ENCODE measurements around the gene KMT5C.

Gene KMT5C

DNA sequence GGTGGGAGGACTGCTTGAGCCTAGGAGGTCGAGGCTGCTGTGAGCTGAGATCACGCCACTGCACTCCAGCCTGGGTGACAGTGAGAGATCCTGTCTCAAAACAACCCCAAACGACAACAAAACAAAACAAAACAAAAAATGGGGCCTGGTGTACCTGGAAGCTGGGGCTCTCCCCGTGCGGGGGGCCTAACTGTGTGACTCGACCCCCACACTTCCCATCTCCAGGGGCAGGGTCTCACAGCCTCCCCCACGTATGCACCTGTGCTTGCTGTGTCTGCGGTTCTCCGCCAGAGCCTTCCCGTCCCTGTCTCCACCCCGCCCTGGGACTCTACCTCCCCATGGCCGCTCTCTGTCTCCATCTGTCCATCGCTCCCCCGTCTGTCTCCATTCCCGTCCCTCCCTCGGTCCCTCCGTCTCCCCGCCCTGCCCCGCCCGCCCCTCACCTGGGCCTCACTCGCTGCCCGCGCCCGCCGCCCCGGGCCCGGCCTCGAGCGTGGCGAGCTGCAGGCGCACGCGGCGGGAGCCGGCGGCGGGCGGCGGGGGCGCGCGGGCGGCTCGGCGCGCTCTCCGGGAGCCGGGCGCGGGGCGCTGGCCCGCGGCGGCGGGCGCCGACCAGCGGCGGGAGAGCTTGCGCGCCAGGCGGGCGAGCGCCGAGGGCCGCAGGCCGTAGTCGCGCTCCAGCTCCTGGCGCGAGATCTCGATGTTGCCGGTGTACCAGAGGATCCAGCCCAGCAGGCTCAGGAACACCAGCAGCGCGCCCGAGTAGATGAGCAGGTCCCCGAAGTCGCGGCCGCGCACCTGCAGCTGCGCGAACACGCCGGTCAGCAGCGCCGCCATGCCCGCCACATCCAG lies 43.8 kb downstream of the KMT5C start:
- Histone ChIP-seq H3K4me1 (ENCODE audit: low read length) (peaks cover 31% of the 10 kb centered on the region), H4K20me1 (ENCODE audit: insufficient read depth, low read length) (peaks cover 25% of the 10 kb centered on the region), H3K27ac (ENCODE audit: low read length) (peak overlapping the region; percentile 89), H3K79me2 (ENCODE audit: low read length) (peaks cover 60% of the 10 kb centered on the region), H3K36me3 (replicated peaks; ENCODE audit: low read depth, low read length) (peaks cover 37% of the 10 kb centered on the region), H3K9ac (ENCODE audit: low read length) (peak overlapping the region; percentile 93), H3K4me2 (ENCODE audit: low read length) (peak overlapping the region; percentile 99), H3K9me3 (ENCODE audit: insufficient read depth, low read length) (no peaks in the 10 kb centered on the region), H3K27me3 (ENCODE audit: low read depth, low read length) (no peaks in the 10 kb centered on the region), H3K4me3 (ENCODE audit: low read length) (peak overlapping the region; percentile 82), H2AFZ (ENCODE audit: low read depth, low read length) (no peak overlapping the region)
- TF ChIP-seq EZH2phosphoT487 (IDR thresholded peaks at IDR 0.05; ENCODE audit: low read depth) (no peak), CTCF (IDR thresholded peaks at IDR 0.05; ENCODE audit: low read depth, low read length) (peak; percentile 22)

GRCh38 chr19:55384131-55384919 lies 44.6 kb downstream of the KMT5C start, which contains the start of gene TMEM238:
Gene TMEM238, minus strand, starts transcription at chr19:55384292. Its CDS starts 33 bp downstream, at chr19:55384259.
- peak within 1 kb of the TSS; percentile 89 for H3K27ac ChIP-seq (ENCODE audit: low read length)
- peak within 1 kb of the TSS; percentile 99 for H3K4me2 ChIP-seq (ENCODE audit: low read length)
- H3K4me1 ChIP-seq (ENCODE audit: low read length) = peaks cover 31% of the 10 kb centered on the region
- peak within 1 kb of the TSS; percentile 93 for H3K9ac ChIP-seq (ENCODE audit: low read length)
- H3K9me3 ChIP-seq (ENCODE audit: insufficient read depth, low read length) = no peaks in the 10 kb centered on the region
- H3K79me2 ChIP-seq (ENCODE audit: low read length) = peaks cover 66% of the 10 kb centered on the region
- peak within 1 kb of the TSS; percentile 82 for H3K4me3 ChIP-seq (ENCODE audit: low read length)
- no peaks in the 10 kb centered on the region for H3K27me3 ChIP-seq (ENCODE audit: low read depth, low read length)
- peak within 1 kb of the TSS; percentile 85 for H2AFZ ChIP-seq (ENCODE audit: low read depth, low read length)
- H4K20me1 ChIP-seq (ENCODE audit: insufficient read depth, low read length) = peaks cover 33% of the 10 kb centered on the region
- H3K36me3 ChIP-seq (replicated peaks; ENCODE audit: low read depth, low read length) = peaks cover 46% of the 10 kb centered on the region
- TF ChIP-seq EZH2phosphoT487 (IDR thresholded peaks at IDR 0.05; ENCODE audit: low read depth) (no peak), CTCF (IDR thresholded peaks at IDR 0.05; ENCODE audit: low read depth, low read length) (no peak)

DNA sequence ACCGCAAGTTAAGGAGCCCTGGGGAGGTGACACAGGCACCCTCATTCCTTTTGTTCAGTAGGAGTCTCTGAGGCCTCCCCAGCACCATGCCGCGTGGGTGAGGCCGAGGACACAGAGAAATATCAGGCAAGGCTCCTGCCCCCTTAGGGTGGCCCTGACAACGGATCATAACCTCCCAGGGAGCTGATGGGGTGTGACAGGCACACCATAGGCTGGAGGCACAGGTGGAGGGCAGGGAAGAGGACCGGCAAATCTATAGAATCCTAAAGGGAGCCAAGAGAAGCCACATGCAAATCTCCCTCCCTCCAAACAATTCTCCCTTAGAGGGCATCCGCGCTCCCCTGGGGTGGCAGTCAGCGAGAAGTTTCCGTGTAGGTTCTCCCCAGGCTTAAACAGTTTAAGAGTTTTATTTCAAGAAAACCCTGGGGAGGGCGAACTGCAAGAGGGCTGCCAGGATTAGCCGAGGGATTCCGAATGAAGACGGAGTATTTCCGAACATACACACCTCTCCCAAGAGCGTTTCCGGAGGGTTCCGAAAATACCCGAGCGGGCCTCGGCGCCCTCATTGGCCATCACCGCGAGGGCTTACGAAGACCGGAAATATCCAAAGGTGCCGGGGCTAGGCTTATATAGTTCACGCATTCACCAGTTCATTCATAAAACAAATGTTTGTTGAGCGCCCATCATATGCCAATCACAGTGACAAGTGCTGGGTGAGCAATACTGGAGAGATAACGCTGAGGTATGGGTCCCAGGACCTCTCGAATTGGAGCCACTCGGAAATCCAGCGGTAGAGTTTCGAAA lies 45.4 kb downstream of the KMT5C start:
- Histone ChIP-seq H2AFZ (ENCODE audit: low read depth, low read length) (peak overlapping the region; percentile 85), H3K4me3 (ENCODE audit: low read length) (peak overlapping the region; percentile 81), H3K27me3 (ENCODE audit: low read depth, low read length) (no peaks in the 10 kb centered on the region), H3K4me1 (ENCODE audit: low read length) (peaks cover 31% of the 10 kb centered on the region), H3K36me3 (replicated peaks; ENCODE audit: low read depth, low read length) (peaks cover 53% of the 10 kb centered on the region), H3K79me2 (ENCODE audit: low read length) (peaks cover 66% of the 10 kb centered on the region), H4K20me1 (ENCODE audit: insufficient read depth, low read length) (peaks cover 41% of the 10 kb centered on the region), H3K9me3 (ENCODE audit: insufficient read depth, low read length) (no peaks in the 10 kb centered on the region), H3K4me2 (ENCODE audit: low read length) (peak overlapping the region; percentile 99), H3K27ac (ENCODE audit: low read length) (peak overlapping the region; percentile 89), H3K9ac (ENCODE audit: low read length) (peak overlapping the region; percentile 93)
- no peak for TF ChIP-seq EZH2phosphoT487 (IDR thresholded peaks at IDR 0.05; ENCODE audit: low read depth)
- no peak for TF ChIP-seq CTCF (IDR thresholded peaks at IDR 0.05; ENCODE audit: low read depth, low read length)

Data from OCI-LY3 (cell line).